ENCODE results near the gene CDH4. TPM values are rescaled to one million over a fixed set of nuclear protein-coding genes. Genes with fewer than 3 reads are reported as not detected.

Gene CDH4
- total and polyA plus RNA-seq, 2 of the 4 experiments (the other 2 are of a cell fraction): 1.6 to 3.5 TPM

DNA sequence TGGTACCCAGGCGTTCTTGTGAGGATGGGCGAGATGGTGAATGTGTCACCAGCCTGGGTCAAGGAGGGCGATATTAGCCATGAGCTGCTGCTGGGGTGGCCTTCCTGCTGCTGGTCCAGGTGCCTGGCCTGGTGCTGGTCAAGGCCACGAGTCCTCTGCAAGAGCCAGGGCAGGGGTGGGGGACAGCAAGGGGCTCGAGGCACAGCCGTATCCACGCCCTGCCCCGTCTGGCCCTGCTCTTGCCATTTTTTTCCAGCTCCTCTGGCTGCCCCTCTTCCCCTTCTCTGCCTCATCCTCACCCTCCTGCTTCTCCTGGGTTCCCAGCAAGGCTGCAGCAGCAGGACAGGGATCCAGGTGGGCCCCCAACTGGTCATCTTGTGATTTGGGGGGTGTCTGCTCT is 51.2 kb downstream of the CDH4 start:
- Histone ChIP-seq H3K4ac (ENCODE audit: low read depth, low read length) (no peak overlapping the region), H3K79me1 (ENCODE audit: low read depth in 1 of 2, low read length in 2 of 2) (peaks cover 4% of the 10 kb centered on the region in 2 experiments; a peak in 2 of 4 replicates), H4K5ac (ENCODE audit: low read depth, low read length) (no peak overlapping the region), H3K4me2 (ENCODE audit: low read depth, low read length) (no peak overlapping the region), H3K18ac (ENCODE audit: low read depth, low read length) (no peak overlapping the region), H3K23ac (ENCODE audit: low read depth, low read length) (no peak overlapping the region), H3K9me3 (ENCODE audit: control insufficient read depth, insufficient read depth, low read length) (no peaks in the 10 kb centered on the region), H3K56ac (ENCODE audit: extremely low read depth, insufficient read depth, low read length) (no peak overlapping the region), H4K8ac (ENCODE audit: low read depth in 2 of 2, low read length in 2 of 2) (no peak overlapping the region), H3K4me1 (ENCODE audit: control insufficient read depth, insufficient read depth, low read length) (no peaks in the 10 kb centered on the region), H3K9ac (ENCODE audit: low read depth, low read length) (no peak overlapping the region), H2AK5ac (ENCODE audit: low read depth, low read length) (no peak overlapping the region), H4K91ac (ENCODE audit: insufficient read depth, low read depth, low read length) (no peak overlapping the region), H2AFZ (replicated peaks; ENCODE audit: low read length, poor library complexity) (no peak overlapping the region), H3K4me3 (ENCODE audit: insufficient read depth, low read depth, low read length) (no peak overlapping the region), H4K20me1 (ENCODE audit: insufficient read depth, low read length) (peaks cover 4% of the 10 kb centered on the region; the same call in 1 of the 2 replicates), H3K27me3 (ENCODE audit: control insufficient read depth, insufficient read depth, low read length) (no peaks in the 10 kb centered on the region), H2BK5ac (ENCODE audit: low read depth, low read length, poor library complexity, severe bottlenecking) (no peak overlapping the region), H3K27ac (ENCODE audit: insufficient read depth, low read length) (no peak overlapping the region), H2BK20ac (ENCODE audit: low read depth, low read length) (no peak overlapping the region), H3K14ac (replicated peaks; ENCODE audit: low read depth, low read length) (no peak overlapping the region), H2BK120ac (ENCODE audit: low read depth, low read length) (no peak overlapping the region), H2BK15ac (ENCODE audit: low read depth, low read length) (no peak overlapping the region), H3K9me1 (ENCODE audit: insufficient read depth, low read length) (peaks cover 9% of the 10 kb centered on the region; the same call in 1 of the 2 replicates), H3K36me3 (ENCODE audit: control insufficient read depth, insufficient read depth, low read length) (no peaks in the 10 kb centered on the region; the same call in 1 of the 2 replicates), H2AK9ac (replicated peaks; ENCODE audit: low read depth, low read length, poor library complexity) (peak overlapping the region; percentile 50)
- ChIA-PET POLR2A (ENCODE audit: unreplicated experiment) (no interaction called here), CTCF (interaction anchor here (0.8 kb wide), 1 partner anchor 105 kb away, joined by 3 read pairs; no protein-coding TSS in a partner anchor)
- DNase-seq (no peak), ATAC-seq (ENCODE audit: low read depth) (no peak)
- BruUV-seq (replicated peaks): no TSS peak
- in situ Hi-C loops (cut with MboI; ENCODE audit: low sequenced_read_pairs) (no loop called here), dilution Hi-C loops (cut with HindIII; ENCODE audit: low sequenced_read_pairs, unreplicated experiment) (no loop called here), intact Hi-C loops (cut with micrococcal nuclease) (no loop called here)
- 100% methylated on average over 1 of the region's 8 CpGs; no CpG with 5 or more reads in 1 of the 2 experiments for WGBS, 2 experiments (ENCODE audit: extremely low coverage in 2 of 2, insufficient read length in 1 of 2)
- TF ChIP-seq, protein P1, sequence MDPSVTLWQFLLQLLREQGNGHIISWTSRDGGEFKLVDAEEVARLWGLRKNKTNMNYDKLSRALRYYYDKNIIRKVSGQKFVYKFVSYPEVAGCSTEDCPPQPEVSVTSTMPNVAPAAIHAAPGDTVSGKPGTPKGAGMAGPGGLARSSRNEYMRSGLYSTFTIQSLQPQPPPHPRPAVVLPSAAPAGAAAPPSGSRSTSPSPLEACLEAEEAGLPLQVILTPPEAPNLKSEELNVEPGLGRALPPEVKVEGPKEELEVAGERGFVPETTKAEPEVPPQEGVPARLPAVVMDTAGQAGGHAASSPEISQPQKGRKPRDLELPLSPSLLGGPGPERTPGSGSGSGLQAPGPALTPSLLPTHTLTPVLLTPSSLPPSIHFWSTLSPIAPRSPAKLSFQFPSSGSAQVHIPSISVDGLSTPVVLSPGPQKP (IDR thresholded peaks at IDR 0.05; ENCODE audit: borderline replicate concordance, low read depth, low read length): no peak
- no peak for TF ChIP-seq RCOR1 (IDR thresholded peaks at IDR 0.05; ENCODE audit: insufficient replicate concordance, low read length)
- TF ChIP-seq NFE2L2 (IDR thresholded peaks at IDR 0.05; ENCODE audit: low read depth, low read length): no peak
- TF ChIP-seq, protein P2, sequence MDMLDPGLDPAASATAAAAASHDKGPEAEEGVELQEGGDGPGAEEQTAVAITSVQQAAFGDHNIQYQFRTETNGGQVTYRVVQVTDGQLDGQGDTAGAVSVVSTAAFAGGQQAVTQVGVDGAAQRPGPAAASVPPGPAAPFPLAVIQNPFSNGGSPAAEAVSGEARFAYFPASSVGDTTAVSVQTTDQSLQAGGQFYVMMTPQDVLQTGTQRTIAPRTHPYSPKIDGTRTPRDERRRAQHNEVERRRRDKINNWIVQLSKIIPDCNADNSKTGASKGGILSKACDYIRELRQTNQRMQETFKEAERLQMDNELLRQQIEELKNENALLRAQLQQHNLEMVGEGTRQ (IDR thresholded peaks at IDR 0.05; ENCODE audit: low read depth, low read length): no peak
- TF ChIP-seq MAFK (IDR thresholded peaks at IDR 0.05; ENCODE audit: low read depth, low read length): no peak
- TF ChIP-seq RAD21 (IDR thresholded peaks at IDR 0.05; ENCODE audit: low read length): no peak
- no peak for TF ChIP-seq FOS (IDR thresholded peaks at IDR 0.05; ENCODE audit: low read depth, low read length)
- no peak for TF ChIP-seq RFX5 (IDR thresholded peaks at IDR 0.05; ENCODE audit: low read depth, low read length)
- no peak for TF ChIP-seq CHD1 (IDR thresholded peaks at IDR 0.05; ENCODE audit: low read depth, low read length)
- no peak for TF ChIP-seq CEBPB (IDR thresholded peaks at IDR 0.05; ENCODE audit: low read depth, low read length)
- TF ChIP-seq MXI1 (IDR thresholded peaks at IDR 0.05; ENCODE audit: borderline replicate concordance, low read depth, low read length): no peak

All from IMR-90 (cell line).